ENCODE results near the gene ZNF540. TPM values are rescaled to one million over a fixed set of nuclear protein-coding genes. Genes with fewer than 3 reads are reported as not detected.

ZNF540 gene
- total RNA-seq (6.1 TPM), polyA plus RNA-seq (6.2 TPM)

GRCh38 chr19:37594304-37594981, at the start of gene ZNF540, which contains the start of gene ZNF571:
TSS of gene ZNF540 (plus strand) at chr19:37594876. CDS start at chr19:37598448, 3,572 bp downstream.
TSS of gene ZNF571 (minus strand) at chr19:37594792. CDS start at chr19:37586676, 8,116 bp downstream.
- under 1% methylated on average over 53 of the region's 53 CpGs for WGBS
- H3K27ac ChIP-seq (ENCODE audit: low read depth), result peak within 1 kb of the TSS; percentile 94
- peaks cover 1% of the 10 kb centered on the region for H3K4me1 ChIP-seq (ENCODE audit: insufficient read depth)
- peak within 1 kb of the TSS; percentile 85 for H3K4me3 ChIP-seq (ENCODE audit: low read depth, low read length)
- DNase-seq (ENCODE audit: extremely low spot score), result peak; percentile 94
- H3K36me3 ChIP-seq (ENCODE audit: insufficient read depth), result peaks cover 7% of the 10 kb centered on the region

- Histone ChIP-seq H3K36me3 (ENCODE audit: insufficient read depth) (no peaks in the 10 kb centered on the region), H3K27ac (ENCODE audit: low read depth) (no peak overlapping the region), H3K4me3 (ENCODE audit: low read depth, low read length) (peak overlapping the region; percentile 14), H3K4me1 (ENCODE audit: insufficient read depth) (no peaks in the 10 kb centered on the region)
- DNase-seq (ENCODE audit: extremely low spot score), result no peak
- 1% methylated on average over 65 of the region's 65 CpGs for WGBS
Measured at GRCh38 chr19:37551129-37551993, 43.3 kb upstream of the ZNF540 start.

- Histone ChIP-seq H3K4me3 (ENCODE audit: low read depth, low read length) (no peak overlapping the region), H3K36me3 (ENCODE audit: insufficient read depth) (peaks cover 5% of the 10 kb centered on the region)
- 96% methylated on average over 3 of the region's 3 CpGs for WGBS
Measured at GRCh38 chr19:37563518-37563917, 31.2 kb upstream of the ZNF540 start.

GRCh38 chr19:37564624-37565369, 29.9 kb upstream of the ZNF540 start:
- H3K36me3 ChIP-seq (ENCODE audit: insufficient read depth), result peaks cover 7% of the 10 kb centered on the region
- no peak for DNase-seq (ENCODE audit: extremely low spot score)
- no peaks in the 10 kb centered on the region for H3K4me1 ChIP-seq (ENCODE audit: insufficient read depth)
- H3K27ac ChIP-seq (ENCODE audit: low read depth), result no peak overlapping the region
- H3K4me3 ChIP-seq (ENCODE audit: low read depth, low read length), result no peak overlapping the region
- WGBS, result 95% methylated on average over 7 of the region's 7 CpGs

More at GRCh38 chr19:37563518-37563917, 31.2 kb upstream of the ZNF540 start:
- DNase-seq (ENCODE audit: extremely low spot score), result no peak
- Histone ChIP-seq H3K27ac (ENCODE audit: low read depth) (no peak overlapping the region), H3K4me1 (ENCODE audit: insufficient read depth) (no peaks in the 10 kb centered on the region)

- Histone ChIP-seq H3K36me3 (ENCODE audit: insufficient read depth) (peaks cover 7% of the 10 kb centered on the region), H3K4me1 (ENCODE audit: insufficient read depth) (no peaks in the 10 kb centered on the region), H3K27ac (ENCODE audit: low read depth) (no peak overlapping the region), H3K4me3 (ENCODE audit: low read depth, low read length) (no peak overlapping the region)
- DNase-seq (ENCODE audit: extremely low spot score), result no peak
Measured at GRCh38 chr19:37565370-37565669, 29.4 kb upstream of the ZNF540 start.

GRCh38 chr19:37572203-37572602, 22.5 kb upstream of the ZNF540 start:
- H3K27ac ChIP-seq (ENCODE audit: low read depth), result no peak overlapping the region
- H3K4me3 ChIP-seq (ENCODE audit: low read depth, low read length), result no peak overlapping the region
- H3K4me1 ChIP-seq (ENCODE audit: insufficient read depth), result no peaks in the 10 kb centered on the region
- H3K36me3 ChIP-seq (ENCODE audit: insufficient read depth), result peaks cover 6% of the 10 kb centered on the region
- DNase-seq (ENCODE audit: extremely low spot score), result no peak

GRCh38 chr19:37583340-37583739, 11.3 kb upstream of the ZNF540 start:
- DNase-seq (ENCODE audit: extremely low spot score), result no peak
- no peaks in the 10 kb centered on the region for H3K4me1 ChIP-seq (ENCODE audit: insufficient read depth)
- WGBS, result 64% methylated on average over 2 of the region's 2 CpGs
- H3K27ac ChIP-seq (ENCODE audit: low read depth), result no peak overlapping the region
- peaks cover 23% of the 10 kb centered on the region for H3K36me3 ChIP-seq (ENCODE audit: insufficient read depth)
- no peak overlapping the region for H3K4me3 ChIP-seq (ENCODE audit: low read depth, low read length)

DNA sequence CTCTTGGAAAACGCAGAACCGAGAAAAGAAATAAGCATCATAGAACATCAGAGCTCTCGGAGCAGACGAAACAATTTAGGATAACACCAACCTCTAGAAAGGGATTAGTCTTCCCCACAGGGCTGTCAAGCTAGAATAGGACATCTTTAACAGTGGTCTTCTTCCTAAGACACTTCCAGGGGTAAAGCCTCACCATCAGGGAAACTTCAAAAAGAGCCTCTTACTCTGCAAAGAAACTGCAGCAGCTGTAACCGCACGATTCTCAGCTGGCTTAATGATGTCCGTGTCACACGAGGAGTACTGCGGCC, 726 bp upstream of the ZNF540 start:
- peak overlapping the region; percentile 94 for H3K27ac ChIP-seq (ENCODE audit: low read depth)
- H3K4me1 ChIP-seq (ENCODE audit: insufficient read depth), result peaks cover 1% of the 10 kb centered on the region
- WGBS, result 3% methylated on average over 9 of the region's 9 CpGs
- peaks cover 5% of the 10 kb centered on the region for H3K36me3 ChIP-seq (ENCODE audit: insufficient read depth)
- H3K4me3 ChIP-seq (ENCODE audit: low read depth, low read length), result peak overlapping the region; percentile 85
- peak; percentile 21 for DNase-seq (ENCODE audit: extremely low spot score)

DNA sequence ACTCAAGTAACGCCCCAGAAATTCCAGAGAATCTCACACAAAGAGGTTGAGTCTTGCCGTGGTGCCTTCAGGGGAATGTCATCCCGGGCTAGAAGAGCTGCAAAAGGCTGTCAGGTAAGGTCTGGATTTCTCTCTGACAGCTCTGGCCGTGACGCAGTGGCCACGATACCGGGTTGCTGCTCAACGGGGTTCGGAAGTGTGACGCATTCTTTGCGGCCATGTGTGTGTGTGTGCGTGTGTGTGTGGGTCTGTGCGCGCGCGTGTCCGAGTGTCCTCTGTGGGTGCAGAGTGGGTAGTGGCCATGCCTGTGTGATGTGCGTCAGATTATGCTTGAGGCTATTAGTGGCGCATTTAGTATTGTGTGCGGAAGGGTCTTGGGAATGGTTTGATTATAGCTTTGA, 306 bp downstream of the ZNF540 start:
- peak overlapping the region; percentile 94 for H3K27ac ChIP-seq (ENCODE audit: low read depth)
- DNase-seq (ENCODE audit: extremely low spot score), result no peak
- peak overlapping the region; percentile 85 for H3K4me3 ChIP-seq (ENCODE audit: low read depth, low read length)
- WGBS, result under 1% methylated on average over 20 of the region's 20 CpGs
- peaks cover 1% of the 10 kb centered on the region for H3K4me1 ChIP-seq (ENCODE audit: insufficient read depth)
- peaks cover 12% of the 10 kb centered on the region for H3K36me3 ChIP-seq (ENCODE audit: insufficient read depth)

GRCh38 chr19:37635076-37636056, 40.7 kb downstream of the ZNF540 start:
- Histone ChIP-seq H3K27ac (ENCODE audit: low read depth) (no peak overlapping the region), H3K4me1 (ENCODE audit: insufficient read depth) (no peaks in the 10 kb centered on the region), H3K4me3 (ENCODE audit: low read depth, low read length) (no peak overlapping the region), H3K36me3 (ENCODE audit: insufficient read depth) (peaks cover 7% of the 10 kb centered on the region)
- 98% methylated on average over 11 of the region's 11 CpGs for WGBS
- no peak for DNase-seq (ENCODE audit: extremely low spot score)

GRCh38 chr19:37654118-37654517, 59.4 kb downstream of the ZNF540 start:
- H3K4me3 ChIP-seq (ENCODE audit: low read depth, low read length), result peak overlapping the region; percentile 79
- H3K4me1 ChIP-seq (ENCODE audit: insufficient read depth), result peaks cover 2% of the 10 kb centered on the region
- no peak overlapping the region for H3K27ac ChIP-seq (ENCODE audit: low read depth)
- H3K36me3 ChIP-seq (ENCODE audit: insufficient read depth), result peaks cover 2% of the 10 kb centered on the region
- DNase-seq (ENCODE audit: extremely low spot score), result no peak
- 3% methylated on average over 5 of the region's 5 CpGs for WGBS

DNA sequence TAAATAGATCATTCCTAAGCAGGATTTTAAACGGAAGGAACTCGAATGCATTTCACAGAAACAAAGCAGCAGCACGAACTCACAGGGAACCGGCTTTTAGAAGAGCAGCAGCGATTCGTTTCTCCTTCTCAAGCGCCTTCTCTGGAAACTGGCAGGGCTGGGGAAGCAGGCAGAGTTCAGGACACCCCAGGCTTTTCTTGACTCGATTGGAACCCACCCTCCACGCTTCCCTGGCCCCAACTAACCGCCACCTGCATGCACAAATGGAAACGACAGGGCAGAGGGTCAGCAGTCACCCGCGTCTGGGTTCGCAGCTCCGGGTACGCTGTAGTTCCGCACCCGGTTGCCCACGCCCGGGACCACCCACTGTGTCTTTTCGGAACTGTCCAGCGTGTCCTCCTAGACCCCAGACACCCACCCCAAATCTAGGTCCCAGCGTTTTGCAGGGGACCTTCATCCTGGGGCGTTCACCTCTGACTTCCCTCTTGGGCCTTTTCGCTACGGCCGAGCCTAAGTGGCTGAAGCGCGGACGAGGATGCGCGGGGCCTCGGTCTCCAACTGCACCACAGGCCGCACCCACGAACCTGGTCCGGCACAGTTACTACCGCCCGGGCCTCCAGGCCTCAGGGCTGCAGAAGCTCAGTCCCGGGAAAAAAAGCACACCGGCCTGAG, 60.1 kb downstream of the ZNF540 start:
- peak overlapping the region; percentile 91 for H3K27ac ChIP-seq (ENCODE audit: low read depth)
- no peaks in the 10 kb centered on the region for H3K36me3 ChIP-seq (ENCODE audit: insufficient read depth)
- DNase-seq (ENCODE audit: extremely low spot score), result peak; percentile 8
- peaks cover 2% of the 10 kb centered on the region for H3K4me1 ChIP-seq (ENCODE audit: insufficient read depth)
- peak overlapping the region; percentile 79 for H3K4me3 ChIP-seq (ENCODE audit: low read depth, low read length)
- under 1% methylated on average over 40 of the region's 40 CpGs for WGBS
